Skeletal muscle cell (primary cell): ENCODE data around the gene ARMC2.
"Not testable (repeated sequence)": the region's sequence is repeated elsewhere in the genome, so short reads cannot be mapped to it uniquely, and the experiment has no call there.

Source experiments
- DNase-seq: peaks from one replicate; pipeline ENCODE4 v3.0.0-alpha.2; 2010; ENCODE audit warnings: low read depth
- H3K4me3 ChIP-seq: 2 replicates; pipeline ENCODE4 v1.5.1; 2011; ENCODE audit warnings: low read depth, mild to moderate bottlenecking, control low read depth, low read length, moderate library complexity

ARMC2 gene

DNA sequence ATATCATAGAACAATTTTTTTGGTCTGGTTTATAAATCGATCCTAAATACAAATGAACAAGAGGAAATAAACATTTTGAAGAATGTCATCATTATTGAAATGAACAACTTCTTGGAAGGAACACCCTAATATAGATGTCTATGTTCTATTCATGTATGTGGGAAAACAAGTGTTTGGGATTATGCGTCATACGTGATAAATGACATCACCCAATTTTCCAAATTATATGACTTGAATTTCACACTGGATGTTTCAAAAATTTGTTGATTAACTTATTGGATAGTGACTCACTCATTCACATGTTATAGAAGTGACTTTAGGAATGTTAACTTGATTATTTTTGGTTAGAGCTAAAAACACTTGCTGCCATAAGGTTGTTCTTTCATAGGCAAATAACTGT, 18.6 kb downstream of the ARMC2 start:
- no peak overlapping the region for H3K4me3 ChIP-seq

DNA sequence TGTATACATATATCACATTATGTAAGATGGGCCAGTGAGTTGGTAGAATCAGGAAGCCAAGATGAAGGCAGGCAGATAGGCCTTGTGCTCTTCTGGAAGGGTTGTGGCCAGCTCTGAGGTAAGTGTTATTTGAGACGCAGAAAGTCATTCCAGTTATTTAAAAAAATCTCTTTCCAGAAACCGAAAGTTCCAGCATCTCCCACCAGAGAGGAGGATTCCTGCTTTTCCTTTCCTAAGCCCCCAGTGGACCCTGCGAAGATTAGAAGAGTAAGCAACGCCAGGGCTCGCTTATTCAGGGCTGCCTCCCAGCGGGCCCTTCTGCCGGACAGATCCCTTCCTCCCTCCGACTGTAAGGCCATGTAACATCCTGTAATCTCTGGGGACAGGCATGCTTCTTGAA, 20.4 kb downstream of the ARMC2 start:
- DNase-seq, result no peak
- no peak overlapping the region for H3K4me3 ChIP-seq

More for the DNA sequence above, 18.6 kb downstream of the ARMC2 start:
- no peak for DNase-seq

DNA sequence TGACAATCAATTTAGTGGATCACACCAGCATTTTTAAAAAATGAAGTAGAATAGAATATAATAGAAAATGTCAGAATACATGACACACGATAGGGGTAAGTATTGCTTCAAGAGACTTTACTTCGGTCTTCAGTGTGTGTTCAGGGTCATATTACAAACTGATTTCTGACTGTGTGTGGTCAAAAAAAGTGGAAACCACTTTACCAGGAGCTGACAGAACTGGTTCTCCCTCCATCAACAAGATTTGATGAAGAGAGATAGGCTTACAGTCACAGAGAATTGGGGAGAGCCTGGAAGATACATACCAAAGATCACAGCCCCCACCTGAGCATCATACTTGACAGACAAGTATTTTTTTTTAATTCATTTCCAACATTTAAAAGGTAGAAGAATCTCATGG, 21.7 kb downstream of the ARMC2 start:
- no peak for DNase-seq
- H3K4me3 ChIP-seq, result no peak overlapping the region

- H3K4me3 ChIP-seq, result no peak overlapping the region
- DNase-seq, result no peak
Observed at GRCh38 chr6:108870357-108870756, 22.1 kb downstream of the ARMC2 start.

DNA sequence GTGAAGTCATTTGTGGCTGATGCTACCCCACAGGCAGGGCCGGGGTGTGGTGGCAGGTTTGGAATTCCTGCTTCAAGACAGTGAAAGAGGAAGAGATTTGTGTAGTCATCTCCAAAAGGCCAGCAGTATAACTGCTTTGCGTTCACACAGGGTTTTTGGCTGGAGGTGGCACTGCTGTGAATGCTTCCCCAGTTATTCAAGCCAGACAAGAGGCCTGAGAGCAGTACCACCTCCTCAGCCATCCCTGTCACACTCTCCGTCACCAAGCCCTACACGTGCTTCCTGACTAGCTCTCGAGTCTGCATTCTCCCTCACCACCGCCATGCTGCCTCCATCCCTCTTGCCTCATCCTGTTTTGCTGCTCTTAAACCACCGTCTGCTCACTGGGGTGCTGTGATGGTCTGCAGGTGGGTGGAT, 23.9 kb downstream of the ARMC2 start:
- no peak overlapping the region for H3K4me3 ChIP-seq
- no peak for DNase-seq

GRCh38 chr6:108872575-108872974, 24.4 kb downstream of the ARMC2 start:
- H3K4me3 ChIP-seq, result no peak overlapping the region

GRCh38 chr6:108873251-108873650, 25.0 kb downstream of the ARMC2 start:
- H3K4me3 ChIP-seq, result no peak overlapping the region
- DNase-seq, result no peak

More at GRCh38 chr6:108872575-108872974, 24.4 kb downstream of the ARMC2 start:
- no peak for DNase-seq

GRCh38 chr6:108873971-108874370, 25.7 kb downstream of the ARMC2 start:
- H3K4me3 ChIP-seq, result no peak overlapping the region
- no peak for DNase-seq

DNA sequence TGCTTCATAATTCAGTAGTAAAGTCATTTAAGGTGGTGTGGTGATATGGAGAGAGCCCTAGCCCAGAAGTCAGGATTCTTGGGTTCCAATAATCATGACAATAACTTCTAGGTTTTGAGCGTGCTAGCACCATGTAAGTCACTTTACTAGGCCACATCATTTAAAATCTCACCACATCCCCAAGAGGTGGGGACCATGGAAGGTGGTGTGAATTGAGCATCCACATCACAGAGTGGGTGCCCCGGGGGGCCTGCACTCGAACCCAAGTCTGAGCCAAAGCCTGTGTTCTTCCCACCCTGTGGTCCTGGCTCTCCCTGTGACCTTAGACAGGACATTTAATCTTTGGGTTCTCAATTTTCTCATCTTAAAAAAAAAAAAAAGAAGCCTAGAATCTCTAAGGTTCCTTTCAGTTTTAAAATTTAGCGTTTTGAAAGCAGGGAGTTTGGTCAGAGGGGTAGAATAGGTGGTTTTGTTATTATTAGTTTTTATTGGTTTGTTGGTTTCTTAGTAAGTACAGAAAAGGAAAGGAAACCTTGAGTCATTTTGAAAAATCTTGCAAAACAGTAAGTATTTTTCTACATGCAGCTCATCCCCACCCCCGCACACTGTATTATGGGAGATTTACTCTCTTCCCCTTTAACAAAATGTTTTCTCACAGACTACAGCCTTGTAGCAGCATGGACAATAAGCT, 26.4 kb downstream of the ARMC2 start:
- no peak overlapping the region for H3K4me3 ChIP-seq

DNA sequence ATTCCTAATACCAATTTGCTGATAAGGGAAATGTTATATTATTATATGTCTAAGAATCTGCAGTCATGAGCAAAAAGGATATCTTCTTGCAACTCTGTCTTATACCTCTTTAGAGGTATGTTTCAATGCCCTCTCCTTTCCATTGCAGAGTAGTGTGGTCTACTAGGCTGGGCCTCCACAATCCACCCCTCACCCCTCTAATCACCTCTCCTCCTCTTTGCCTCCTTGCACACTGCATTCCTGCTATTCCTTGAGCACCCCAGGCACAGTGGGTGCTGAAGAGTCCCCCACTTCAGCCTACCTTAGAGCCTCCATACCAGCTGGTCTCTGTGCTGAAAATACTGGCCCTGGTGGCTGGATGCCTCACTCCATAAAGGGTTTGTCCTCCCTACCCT, 26.9 kb downstream of the ARMC2 start:
- no peak for DNase-seq
- H3K4me3 ChIP-seq, result no peak overlapping the region

More for the DNA sequence above, 26.4 kb downstream of the ARMC2 start:
- DNase-seq, result peak; percentile 32

DNA sequence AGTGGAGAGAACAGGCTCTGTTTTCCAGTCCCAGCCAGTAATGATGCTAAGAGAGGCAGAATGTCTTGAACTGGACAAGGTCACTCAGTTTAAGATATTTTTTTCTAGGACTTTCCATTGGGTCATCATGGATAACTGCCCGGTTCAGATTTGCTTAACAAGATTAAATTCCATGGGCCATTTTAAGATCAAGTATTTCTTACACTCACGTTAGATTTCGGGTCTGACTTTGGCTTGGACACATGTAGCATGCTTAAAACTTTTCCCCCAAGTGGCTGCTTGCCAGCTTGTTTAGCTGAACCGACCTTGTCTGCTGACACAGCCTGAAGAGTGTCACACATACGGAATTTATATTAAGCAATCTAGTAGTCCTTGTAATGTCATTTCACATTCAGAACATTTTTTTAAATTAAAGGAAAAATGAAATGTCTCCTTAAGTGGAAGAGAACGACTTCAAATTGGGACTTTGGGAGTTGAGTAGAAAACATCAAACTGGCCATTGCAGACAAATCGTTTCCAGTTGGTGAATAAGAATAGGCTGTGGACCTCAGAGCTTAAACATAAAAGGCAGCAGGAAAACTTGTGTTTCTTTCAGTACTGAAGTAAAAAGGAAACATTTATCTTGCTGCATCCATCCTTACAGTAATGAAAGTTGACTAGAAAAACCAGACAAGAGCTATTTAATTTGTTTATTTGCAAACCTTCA, 29.0 kb downstream of the ARMC2 start:
- peak; percentile 91 for DNase-seq
- H3K4me3 ChIP-seq, result no peak overlapping the region

DNA sequence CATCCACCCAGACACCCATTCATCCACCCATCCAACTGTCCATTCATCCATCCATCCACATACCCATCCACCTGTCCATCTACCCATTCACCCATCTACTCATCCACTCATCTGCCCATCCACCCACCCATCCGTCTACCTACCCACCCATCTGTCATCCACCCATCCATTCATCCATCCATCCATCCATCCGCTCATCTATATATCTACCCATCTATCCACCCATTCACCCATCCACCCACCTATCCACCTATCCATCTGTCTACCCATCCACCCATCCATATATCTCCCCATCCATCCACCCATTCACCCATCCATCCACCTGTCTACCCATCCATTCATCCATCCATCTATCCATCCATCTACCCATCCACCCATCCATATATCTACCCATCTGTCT, 30.7 kb downstream of the ARMC2 start:
- no peak overlapping the region for H3K4me3 ChIP-seq
- no peak for DNase-seq

DNA sequence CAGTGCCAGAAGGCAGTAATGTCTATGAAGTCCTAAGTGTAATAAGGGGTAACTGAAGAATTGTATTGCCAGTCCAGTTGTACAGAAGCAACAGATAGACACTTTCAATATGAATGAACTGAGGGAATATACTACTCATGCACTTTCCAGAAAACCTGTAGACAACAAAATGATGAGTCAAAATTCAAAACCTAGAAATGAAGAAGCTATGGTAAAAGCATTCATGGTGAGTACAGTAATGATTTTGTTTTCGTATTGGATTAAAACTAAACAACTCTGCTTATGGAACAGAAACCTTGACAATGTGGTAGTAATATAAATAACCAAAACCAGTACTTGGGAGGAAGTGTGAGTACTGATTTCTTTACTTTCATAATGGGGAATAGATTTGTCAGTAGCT, 35.0 kb downstream of the ARMC2 start:
- H3K4me3 ChIP-seq, result no peak overlapping the region
- no peak for DNase-seq

DNA sequence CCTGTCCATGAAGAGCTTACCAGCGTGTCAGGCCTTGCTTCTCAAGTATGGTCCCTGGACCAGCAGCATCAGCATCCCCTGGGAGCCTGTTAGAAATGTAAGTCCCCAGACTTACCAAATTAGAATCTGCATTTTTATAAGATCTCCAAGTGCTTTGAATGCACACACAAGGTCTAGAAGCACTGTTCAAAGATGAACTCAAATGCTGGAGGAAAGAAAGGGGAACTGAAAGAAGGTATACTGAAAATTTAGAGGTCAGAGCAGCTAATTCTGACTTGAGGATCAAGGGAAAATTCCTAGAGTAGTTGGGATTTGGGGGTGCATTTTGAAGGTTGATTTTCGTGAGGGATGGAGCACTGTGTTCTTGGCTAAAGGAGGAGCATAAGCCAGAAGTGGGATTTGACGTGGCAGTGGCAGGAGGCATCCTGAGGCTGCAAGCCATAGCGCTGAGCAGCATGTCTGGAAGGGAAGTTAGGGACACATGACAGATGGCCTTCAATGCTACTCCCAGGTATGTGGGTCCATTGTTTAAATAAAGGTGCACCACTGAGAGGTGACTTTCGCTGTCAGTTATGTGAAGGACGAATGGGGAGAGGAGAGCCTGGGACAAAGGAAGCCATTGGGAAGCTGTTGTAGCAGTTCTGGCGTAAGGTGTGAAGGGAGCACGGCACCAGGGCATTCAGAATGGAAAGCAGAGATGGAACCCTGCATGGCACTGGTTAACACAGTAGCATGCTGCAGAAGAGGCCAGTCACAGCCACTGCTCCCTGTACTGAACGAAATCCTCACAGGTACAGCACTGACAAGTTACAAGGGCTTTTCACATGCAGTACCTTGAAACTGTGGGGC, 36.2 kb downstream of the ARMC2 start:
- no peak overlapping the region for H3K4me3 ChIP-seq
- no peak for DNase-seq

DNA sequence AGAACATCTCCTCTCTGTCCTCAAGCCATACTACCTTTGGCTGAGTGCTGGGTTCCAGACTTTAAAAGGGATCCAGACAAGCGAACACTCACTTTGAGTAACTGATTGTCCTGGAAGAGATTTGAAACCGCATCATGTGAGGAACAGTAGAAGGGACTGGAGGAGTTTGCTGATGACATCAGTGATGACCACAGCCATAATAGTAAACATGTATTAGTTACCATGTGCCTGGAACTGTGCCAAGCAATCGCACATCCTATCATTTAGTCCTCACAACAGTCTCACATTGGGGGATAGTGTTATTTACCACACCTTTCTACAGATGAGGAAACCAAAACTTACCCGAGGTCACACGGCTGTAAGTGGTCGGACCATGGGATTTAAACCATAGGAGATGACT, 39.8 kb downstream of the ARMC2 start:
- H3K4me3 ChIP-seq, result no peak overlapping the region
- no peak for DNase-seq

GRCh38 chr6:108888745-108889144, 40.5 kb downstream of the ARMC2 start:
- H3K4me3 ChIP-seq, result no peak overlapping the region
- no peak for DNase-seq

DNA sequence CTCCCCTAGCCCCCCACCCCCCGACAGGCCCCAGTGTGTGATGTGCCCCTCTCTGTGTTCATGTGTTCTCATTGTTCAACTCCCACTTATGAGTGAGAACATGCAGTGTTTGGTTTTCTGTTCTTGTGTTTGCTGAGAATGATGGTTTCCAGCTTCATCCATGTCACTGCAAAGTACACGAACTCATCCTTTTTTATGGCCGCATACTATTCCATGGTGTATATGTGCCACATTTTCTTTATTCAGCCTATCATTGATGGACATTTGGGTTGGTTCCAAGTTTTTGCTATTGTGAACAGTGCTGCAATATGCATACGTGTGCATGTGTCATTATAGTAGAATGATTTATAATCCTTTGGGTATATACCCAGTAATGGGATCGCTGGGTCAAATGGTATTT, 42.7 kb downstream of the ARMC2 start:
- DNase-seq, H3K4me3 ChIP-seq: not testable (repeated sequence)

DNA sequence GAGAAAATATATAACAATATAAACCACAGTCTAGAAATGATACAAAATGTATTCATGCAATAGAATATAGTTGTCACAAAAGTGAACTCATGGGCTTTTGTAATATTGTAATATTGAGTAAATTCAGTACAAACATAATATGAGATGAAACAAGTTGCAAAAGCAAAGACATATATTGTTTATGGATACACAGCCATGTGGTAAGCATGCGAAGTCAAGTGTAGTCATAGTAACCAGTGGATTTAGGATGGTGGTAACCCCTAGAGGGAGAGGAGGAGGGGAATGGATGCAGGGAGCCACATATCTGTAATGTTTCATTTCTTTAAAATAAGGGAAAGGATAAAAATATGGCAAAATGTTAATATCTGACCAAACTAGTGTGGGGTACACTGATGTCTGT, 47.3 kb downstream of the ARMC2 start:
- no peak overlapping the region for H3K4me3 ChIP-seq
- DNase-seq, result no peak

DNA sequence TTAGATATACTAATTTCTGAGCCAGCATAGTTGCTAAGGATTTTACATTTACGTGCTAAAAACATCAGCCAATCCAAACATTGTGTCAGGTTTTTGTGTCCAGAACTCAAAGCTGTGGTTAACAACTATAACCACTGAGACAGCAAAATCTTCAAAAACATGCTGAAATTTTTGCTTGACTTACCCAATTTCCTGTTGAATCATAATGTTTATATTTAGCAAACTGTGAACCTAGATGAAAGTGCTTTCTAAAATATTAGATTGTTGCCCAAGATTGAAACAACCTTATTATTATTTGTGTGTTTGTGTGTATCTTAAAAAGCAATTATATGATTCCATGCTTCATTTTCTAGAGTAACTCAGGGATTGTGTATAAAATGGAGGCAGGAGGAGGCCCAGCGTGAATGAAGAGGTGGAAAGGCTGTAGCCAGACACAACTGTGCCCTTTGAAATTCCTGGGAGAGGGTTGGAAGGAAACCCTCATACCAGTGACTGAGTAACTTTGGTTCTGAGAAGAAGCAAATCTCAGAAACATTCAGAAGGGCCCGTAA, 48.0 kb downstream of the ARMC2 start:
- DNase-seq, result peak; percentile 86
- H3K4me3 ChIP-seq, result no peak overlapping the region

- no peak for DNase-seq
Observed at GRCh38 chr6:108897371-108897770, 49.1 kb downstream of the ARMC2 start.

More at GRCh38 chr6:108897371-108897770, 49.1 kb downstream of the ARMC2 start:
- no peak overlapping the region for H3K4me3 ChIP-seq
